Esophagus muscularis mucosa (tissue), 4 donors: ENCODE results near the gene DMRT1.

Source experiments
- CTCF ChIP-seq, 3 experiments: fragments of 200-600 bp in 2 of 3; fragments of 450-650 bp in 1 of 3; sonication (generic) in 2 of 3; IDR thresholded peaks; one replicate each; pipeline ENCODE4 v1.5.1; 2017 to 2019; ENCODE audit warnings: antibody characterized with exemption in 3 of 3, mild to moderate bottlenecking in 2 of 3, moderate library complexity in 1 of 3
- EP300 ChIP-seq: sonication (generic); formaldehyde crosslinking; IDR thresholded peaks from one replicate; pipeline ENCODE4 v1.6.1; 2017; ENCODE audit warnings: antibody characterized with exemption
- POLR2A ChIP-seq: fragments of 450-650 bp; IDR thresholded peaks from one replicate; pipeline ENCODE4 v1.6.1; 2017; ENCODE audit warnings: antibody characterized with exemption, moderate library complexity, mild to moderate bottlenecking, low read depth
- POLR2AphosphoS5 ChIP-seq, 2 donors: sonication (generic); formaldehyde crosslinking; IDR thresholded peaks; one replicate each; pipeline ENCODE4 v1.6.1; 2017; ENCODE audit warnings: antibody characterized with exemption in 2 of 2

- TF ChIP-seq CTCF (IDR thresholded peaks at IDR 0.05), result no peak
- no peak for TF ChIP-seq POLR2AphosphoS5 (IDR thresholded peaks at IDR 0.05)
- TF ChIP-seq POLR2A, result no peak
- no peak for TF ChIP-seq EP300
Observed at GRCh38 chr9:840343-840742, 1.2 kb upstream of the DMRT1 start.
